Activated naive CD4-positive, alpha-beta T cell treated with anti-CD3 and anti-CD28 coated beads, Interleukin-2, amount 10 ng/mL, durations not matched to agents 7 days and 5 days (primary cell): ENCODE results near the gene THRA.
A peak's percentile ranks its signal among the peaks of the same experiment; 100 is the strongest.

Experiments used
- CTCF ChIA-PET: fragments of 350-600 bp; sonication (Branson Sonifier 250); formaldehyde crosslinking; loops from one replicate; lab custom pipeline; 2021; ENCODE audit warnings: antibody characterized with exemption; lab: Charles Lee
- DNase-seq: peaks from one replicate; pipeline ENCODE4 v3.0.0-alpha.2; 2020
- H3K27ac Mint-ChIP-seq: one replicate; pipeline ENCODE4 v1.8.0; 2021; ENCODE audit warnings: mild to moderate bottlenecking, moderate library complexity, mixed read lengths
- H3K27me3 Mint-ChIP-seq: one replicate; pipeline ENCODE4 v1.8.0; 2021; ENCODE audit warnings: mild to moderate bottlenecking, mixed read lengths
- H3K36me3 Mint-ChIP-seq: one replicate; pipeline ENCODE4 v1.8.0; 2021; ENCODE audit warnings: mixed read lengths
- H3K4me1 Mint-ChIP-seq: one replicate; pipeline ENCODE4 v1.8.0; 2021; ENCODE audit warnings: mixed read lengths
- H3K4me3 Mint-ChIP-seq: one replicate; pipeline ENCODE4 v1.8.0; 2021; ENCODE audit warnings: mild to moderate bottlenecking, moderate library complexity, mixed read lengths
- H3K9me3 Mint-ChIP-seq: one replicate; pipeline ENCODE4 v1.8.0; 2021; ENCODE audit warnings: mixed read lengths

Gene THRA

GRCh38 chr17:40073454-40074174, 10.8 kb downstream of the THRA start:
- Mint-ChIP-seq H3K27me3 (peaks cover 3% of the 10 kb centered on the region), H3K27ac (no peak overlapping the region), H3K9me3 (no peaks in the 10 kb centered on the region), H3K36me3 (peaks cover 2% of the 10 kb centered on the region), H3K4me1 (peaks cover 35% of the 10 kb centered on the region), H3K4me3 (no peak overlapping the region)
- DNase-seq: no peak
- CTCF ChIA-PET: interaction anchor here (1.0 to 5.4 kb wide), 7 partner anchors 10 to 95 kb away, joined by 3 to 28 read pairs (median 7); partner anchors contain the start of genes CSF3 and MED24

- H3K4me3 Mint-ChIP-seq: no peak overlapping the region
- H3K27me3 Mint-ChIP-seq: peaks cover 3% of the 10 kb centered on the region
- H3K27ac Mint-ChIP-seq: no peak overlapping the region
- CTCF ChIA-PET: interaction anchor here (1.4 to 5.4 kb wide), 9 partner anchors 8 to 95 kb away, joined by 3 to 79 read pairs (median 11); partner anchors contain the start of genes CSF3, MED24 and THRA
- peaks cover 2% of the 10 kb centered on the region for H3K36me3 Mint-ChIP-seq
- no peak for DNase-seq
- H3K9me3 Mint-ChIP-seq: no peaks in the 10 kb centered on the region
- peaks cover 30% of the 10 kb centered on the region for H3K4me1 Mint-ChIP-seq
Observed at GRCh38 chr17:40074175-40074512, 11.4 kb downstream of the THRA start.

GRCh38 chr17:40074871-40075200, 12.1 kb downstream of the THRA start:
- Mint-ChIP-seq H3K4me3 (no peak overlapping the region), H3K27me3 (peaks cover 3% of the 10 kb centered on the region), H3K9me3 (no peaks in the 10 kb centered on the region), H3K4me1 (peaks cover 23% of the 10 kb centered on the region), H3K36me3 (peaks cover 2% of the 10 kb centered on the region), H3K27ac (no peak overlapping the region)
- CTCF ChIA-PET: interaction anchor here (0.8 to 5.4 kb wide), 26 partner anchors 9 to 202 kb away, joined by 3 to 79 read pairs (median 7); partner anchors contain the start of genes CSF3, MED24, NR1D1 and THRA
- no peak for DNase-seq

GRCh38 chr17:40075201-40075941, 12.6 kb downstream of the THRA start:
- CTCF ChIA-PET: interaction anchor here (0.7 to 5.4 kb wide), 34 partner anchors 9 to 331 kb away, joined by 3 to 79 read pairs (median 5); partner anchors contain the start of genes CSF3, MED24, NR1D1 and THRA
- peaks cover 3% of the 10 kb centered on the region for H3K27me3 Mint-ChIP-seq
- no peaks in the 10 kb centered on the region for H3K9me3 Mint-ChIP-seq
- H3K4me3 Mint-ChIP-seq: no peak overlapping the region
- peaks cover 18% of the 10 kb centered on the region for H3K4me1 Mint-ChIP-seq
- H3K27ac Mint-ChIP-seq: peak overlapping the region; percentile 72
- peaks cover 2% of the 10 kb centered on the region for H3K36me3 Mint-ChIP-seq
- peak; percentile 73 for DNase-seq

- Mint-ChIP-seq H3K36me3 (peaks cover 2% of the 10 kb centered on the region), H3K4me1 (peaks cover 16% of the 10 kb centered on the region), H3K27ac (no peak overlapping the region), H3K27me3 (peaks cover 3% of the 10 kb centered on the region), H3K4me3 (no peak overlapping the region), H3K9me3 (no peaks in the 10 kb centered on the region)
- DNase-seq: no peak
- CTCF ChIA-PET: interaction anchor here (0.7 to 5.4 kb wide), 31 partner anchors 9 to 332 kb away, joined by 3 to 79 read pairs (median 6); partner anchors contain the start of genes CSF3, MED24, NR1D1 and THRA
Observed at GRCh38 chr17:40075942-40076498, 13.3 kb downstream of the THRA start.

- H3K4me1 Mint-ChIP-seq: peaks cover 16% of the 10 kb centered on the region
- H3K27ac Mint-ChIP-seq: no peak overlapping the region
- peaks cover 2% of the 10 kb centered on the region for H3K36me3 Mint-ChIP-seq
- H3K9me3 Mint-ChIP-seq: no peaks in the 10 kb centered on the region
- peaks cover 3% of the 10 kb centered on the region for H3K27me3 Mint-ChIP-seq
- CTCF ChIA-PET: interaction anchor here (1.0 to 5.4 kb wide), 9 partner anchors 8 to 333 kb away, joined by 3 to 79 read pairs (median 19); partner anchors contain the start of genes CSF3, MED24 and THRA
- H3K4me3 Mint-ChIP-seq: no peak overlapping the region
- no peak for DNase-seq
Observed at GRCh38 chr17:40076591-40076990, 13.8 kb downstream of the THRA start.

GRCh38 chr17:40079545-40079944, 16.8 kb downstream of the THRA start:
- Mint-ChIP-seq H3K4me1 (peaks cover 16% of the 10 kb centered on the region), H3K27me3 (no peaks in the 10 kb centered on the region), H3K27ac (no peak overlapping the region), H3K4me3 (no peak overlapping the region), H3K9me3 (no peaks in the 10 kb centered on the region), H3K36me3 (peaks cover 4% of the 10 kb centered on the region)
- DNase-seq: no peak
- CTCF ChIA-PET: no interaction called here

- H3K36me3 Mint-ChIP-seq: peaks cover 9% of the 10 kb centered on the region
- CTCF ChIA-PET: interaction anchor here (0.9 to 3.8 kb wide), 5 partner anchors 8 to 70 kb away, joined by 4 to 42 read pairs (median 10); partner anchors contain the start of gene CSF3
- no peak overlapping the region for H3K4me3 Mint-ChIP-seq
- H3K27ac Mint-ChIP-seq: no peak overlapping the region
- H3K9me3 Mint-ChIP-seq: no peaks in the 10 kb centered on the region
- DNase-seq: no peak
- no peaks in the 10 kb centered on the region for H3K4me1 Mint-ChIP-seq
- no peaks in the 10 kb centered on the region for H3K27me3 Mint-ChIP-seq
Observed at GRCh38 chr17:40084477-40084876, 21.7 kb downstream of the THRA start.

GRCh38 chr17:40086150-40087044, 23.6 kb downstream of the THRA start:
- Mint-ChIP-seq H3K36me3 (peaks cover 11% of the 10 kb centered on the region), H3K4me1 (no peaks in the 10 kb centered on the region), H3K27ac (no peak overlapping the region), H3K9me3 (no peaks in the 10 kb centered on the region), H3K4me3 (no peak overlapping the region), H3K27me3 (no peaks in the 10 kb centered on the region)
- peak; percentile 70 for DNase-seq
- CTCF ChIA-PET: interaction anchor here (0.6 to 3.8 kb wide), 21 partner anchors 9 to 98 kb away, joined by 3 to 42 read pairs (median 6); partner anchors contain the start of genes CSF3, MED24 and THRA

- no peak for DNase-seq
- Mint-ChIP-seq H3K36me3 (peaks cover 11% of the 10 kb centered on the region), H3K27ac (no peak overlapping the region), H3K4me1 (no peaks in the 10 kb centered on the region), H3K27me3 (no peaks in the 10 kb centered on the region), H3K9me3 (no peaks in the 10 kb centered on the region), H3K4me3 (no peak overlapping the region)
- CTCF ChIA-PET: interaction anchor here (0.8 to 3.8 kb wide), 13 partner anchors 11 to 76 kb away, joined by 3 to 42 read pairs (median 6); partner anchors contain the start of genes CSF3 and THRA
Observed at GRCh38 chr17:40087049-40087794, 24.5 kb downstream of the THRA start.

- no peaks in the 10 kb centered on the region for H3K4me1 Mint-ChIP-seq
- H3K36me3 Mint-ChIP-seq: peaks cover 11% of the 10 kb centered on the region
- H3K27ac Mint-ChIP-seq: no peak overlapping the region
- H3K4me3 Mint-ChIP-seq: no peak overlapping the region
- no peak for DNase-seq
- H3K9me3 Mint-ChIP-seq: no peaks in the 10 kb centered on the region
- CTCF ChIA-PET: interaction anchor here (0.6 to 2.0 kb wide), 2 partner anchors 13 to 39 kb away, joined by 3 to 7 read pairs; no protein-coding TSS in a partner anchor
- H3K27me3 Mint-ChIP-seq: no peaks in the 10 kb centered on the region
Observed at GRCh38 chr17:40087903-40088718, 25.3 kb downstream of the THRA start.
